Stimulated activated CD8-positive, alpha-beta memory T cell treated with anti-CD3 and anti-CD28 coated beads, Interleukin-2, amount 100 ng/mL, for 1 hour (primary cell): ENCODE results near the gene REP15.
"Not testable (repeated sequence)": the region's sequence is repeated elsewhere in the genome, so short reads cannot be mapped to it uniquely, and the experiment has no call there.

Experiments
- DNase-seq, 2 donors: peaks; one replicate each; pipeline ENCODE4 v3.0.0-alpha.2; 2020; ENCODE audit warnings: low read depth in 2 of 2

REP15 gene, protein sequence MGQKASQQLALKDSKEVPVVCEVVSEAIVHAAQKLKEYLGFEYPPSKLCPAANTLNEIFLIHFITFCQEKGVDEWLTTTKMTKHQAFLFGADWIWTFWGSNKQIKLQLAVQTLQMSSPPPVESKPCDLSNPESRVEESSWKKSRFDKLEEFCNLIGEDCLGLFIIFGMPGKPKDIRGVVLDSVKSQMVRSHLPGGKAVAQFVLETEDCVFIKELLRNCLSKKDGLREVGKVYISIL

DNA sequence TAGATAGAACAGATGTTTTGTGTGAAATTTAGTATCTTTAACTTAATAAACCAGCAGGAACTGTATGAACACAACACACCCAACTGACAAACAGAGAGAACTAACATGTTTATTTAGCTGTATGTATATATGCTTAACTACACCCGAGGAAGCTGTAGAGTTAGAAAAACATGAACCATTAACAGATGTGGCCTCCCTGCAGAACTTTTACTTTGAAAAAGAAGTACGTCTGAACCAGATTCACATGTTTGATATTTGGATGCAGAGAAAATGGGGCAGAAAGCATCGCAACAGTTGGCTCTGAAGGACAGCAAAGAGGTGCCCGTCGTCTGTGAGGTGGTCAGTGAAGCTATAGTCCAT is at the start of gene REP15:
REP15 (plus strand) TSS at position 155 of the 360 bp plus-strand sequence; CDS start at position 271, 116 bp downstream.
- DNase-seq: no peak

GRCh38 chr12:27650011-27650410 is 46.2 kb upstream of the REP15 start:
- no peak for DNase-seq

GRCh38 chr12:27651201-27651600 is 45.0 kb upstream of the REP15 start:
- DNase-seq: no peak

DNA sequence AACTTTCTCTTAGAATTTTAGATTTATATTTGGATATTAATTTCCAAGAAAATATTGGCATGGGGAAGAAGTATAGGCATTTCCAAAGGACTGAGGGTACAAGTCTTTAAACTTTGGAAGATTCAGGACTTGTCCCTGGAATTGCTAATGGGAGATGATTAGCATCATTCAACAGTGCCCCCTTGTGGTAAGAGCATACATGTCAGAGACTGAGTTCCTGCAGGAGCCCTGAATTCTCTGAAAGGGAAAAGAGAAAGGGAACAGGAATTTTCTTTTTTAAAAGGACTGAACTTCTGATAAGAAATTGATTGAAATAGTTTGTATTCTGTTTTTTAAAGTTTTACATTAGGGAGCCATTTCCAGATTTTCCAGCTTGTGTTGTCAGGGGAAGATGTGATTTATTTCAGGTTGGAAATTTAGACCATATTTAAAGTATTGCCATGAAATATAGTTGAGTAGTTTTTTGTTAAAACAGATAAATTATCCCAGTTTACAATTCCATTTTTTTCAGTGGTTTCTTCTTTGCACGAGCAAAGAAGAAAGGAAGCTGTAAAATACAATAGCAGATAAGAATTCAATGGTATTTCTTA is 44.0 kb upstream of the REP15 start:
- no peak for DNase-seq

DNA sequence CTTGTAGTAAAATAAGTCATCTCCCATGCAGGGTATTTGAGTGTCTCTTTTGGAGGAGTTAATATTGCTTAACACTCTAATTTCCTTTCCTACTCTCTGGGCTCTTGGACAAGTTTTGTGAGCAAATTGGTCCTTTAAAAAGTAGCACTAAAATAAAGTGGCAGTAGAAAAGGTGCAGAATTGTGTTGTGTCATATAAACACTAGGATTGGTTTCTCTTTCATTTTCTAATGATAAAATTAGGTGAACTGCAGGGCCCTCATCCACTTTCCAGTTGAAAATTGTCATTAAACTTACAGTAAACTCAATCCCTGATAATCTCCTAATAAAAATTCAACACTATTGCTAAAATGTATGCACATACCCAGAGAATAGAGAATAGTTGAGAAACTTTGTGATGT is 42.6 kb upstream of the REP15 start:
- no peak for DNase-seq

DNA sequence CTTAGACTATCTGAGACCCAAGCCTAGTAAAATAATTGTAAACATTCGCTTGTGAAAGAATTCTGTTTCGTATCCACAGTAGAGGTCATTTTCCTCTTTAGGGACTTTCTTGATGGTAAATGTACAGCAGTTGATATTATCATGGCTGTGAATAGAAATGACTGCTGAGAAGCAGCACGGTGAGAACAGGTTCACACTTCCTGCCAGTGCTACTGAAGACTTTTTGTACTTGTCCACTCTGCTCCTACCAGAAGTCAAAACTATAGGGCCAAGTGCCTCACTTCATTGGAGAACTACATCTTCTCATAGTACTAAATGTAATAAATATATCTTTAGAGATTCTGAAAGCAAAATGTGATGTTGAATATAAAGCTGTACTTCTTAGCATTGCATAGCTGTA is 40.8 kb upstream of the REP15 start:
- not testable (repeated sequence) for DNase-seq

- no peak for DNase-seq
These were observed 39.0 kb upstream of the REP15 start for GRCh38 chr12:27657296-27657695.

DNA sequence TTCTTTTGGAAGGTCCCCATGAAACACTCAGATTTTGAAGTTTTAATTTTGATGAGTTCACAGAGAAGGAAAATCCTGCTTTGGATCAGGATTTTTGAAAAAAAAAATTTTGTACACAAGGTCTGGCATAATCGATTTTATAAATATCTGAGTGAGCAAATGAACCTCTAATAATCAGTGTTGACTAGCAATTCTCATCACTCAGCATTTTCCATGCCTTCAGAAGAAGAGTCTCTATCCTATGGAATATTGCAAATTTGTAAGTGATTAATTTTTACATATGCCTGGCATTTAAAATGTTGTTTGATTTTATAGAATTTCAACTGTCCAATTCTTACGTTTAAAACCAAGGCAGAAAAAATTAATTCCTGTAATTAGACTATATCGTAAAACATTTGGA is 30.5 kb upstream of the REP15 start:
- DNase-seq: no peak

DNA sequence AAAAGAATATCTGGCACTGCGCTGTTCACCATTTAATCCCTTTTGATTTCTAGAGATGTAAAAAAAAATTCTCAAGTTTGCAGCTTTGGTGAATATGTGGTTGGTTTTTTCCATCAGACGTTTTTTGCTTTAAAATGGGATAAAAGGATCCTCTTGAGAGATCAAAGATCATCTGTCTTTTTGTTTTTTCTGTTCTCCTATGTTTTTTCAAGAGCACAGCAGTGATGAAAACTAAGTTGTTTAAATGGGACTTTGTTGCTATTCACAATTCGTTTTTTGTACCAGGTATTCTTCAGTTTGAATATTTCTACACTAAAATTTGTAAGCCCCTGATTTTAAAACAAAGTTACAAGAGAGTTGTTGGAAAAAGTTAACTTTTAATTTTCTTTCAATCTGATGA is 29.7 kb upstream of the REP15 start:
- no peak for DNase-seq

DNA sequence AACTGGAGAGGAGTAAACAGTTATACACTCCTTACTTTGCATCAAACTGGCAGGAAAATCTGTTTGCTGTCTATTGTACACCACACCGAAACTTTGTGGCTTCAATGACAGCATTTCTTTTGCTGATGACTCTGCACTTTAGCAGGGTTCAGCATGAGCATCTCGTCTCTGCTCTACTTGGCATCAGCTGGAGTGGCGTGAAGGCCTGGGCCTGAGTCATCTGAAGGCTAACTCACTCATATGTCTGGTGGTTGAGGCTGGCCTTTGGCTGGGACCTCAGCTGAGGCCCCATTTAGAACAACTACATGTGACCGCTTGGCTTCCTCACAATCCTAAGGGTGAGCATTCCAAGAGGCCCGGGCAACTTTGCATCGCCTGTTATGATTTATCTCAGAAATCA is 28.7 kb upstream of the REP15 start:
- DNase-seq: no peak

DNA sequence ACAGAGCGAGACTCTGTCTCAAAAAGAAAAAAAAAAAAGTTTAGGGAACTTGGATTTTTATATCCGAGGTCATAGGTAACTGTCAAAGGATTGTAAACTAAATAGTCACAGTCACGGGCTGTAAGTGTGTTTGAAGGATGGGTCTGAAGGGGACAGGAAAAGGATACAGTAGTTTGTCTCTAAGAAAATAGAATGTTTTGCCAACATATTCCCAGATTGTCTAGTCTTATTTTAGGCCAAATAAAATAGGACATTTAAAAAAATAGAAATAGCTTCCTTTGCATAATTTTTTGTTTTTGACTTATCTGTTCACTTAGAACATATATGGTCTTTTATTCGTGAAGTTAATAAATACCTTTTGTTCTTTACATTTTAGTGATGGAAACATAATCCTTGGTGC is 24.2 kb upstream of the REP15 start:
- DNase-seq: no peak

GRCh38 chr12:27672643-27673042 is 23.6 kb upstream of the REP15 start:
- DNase-seq: no peak

DNA sequence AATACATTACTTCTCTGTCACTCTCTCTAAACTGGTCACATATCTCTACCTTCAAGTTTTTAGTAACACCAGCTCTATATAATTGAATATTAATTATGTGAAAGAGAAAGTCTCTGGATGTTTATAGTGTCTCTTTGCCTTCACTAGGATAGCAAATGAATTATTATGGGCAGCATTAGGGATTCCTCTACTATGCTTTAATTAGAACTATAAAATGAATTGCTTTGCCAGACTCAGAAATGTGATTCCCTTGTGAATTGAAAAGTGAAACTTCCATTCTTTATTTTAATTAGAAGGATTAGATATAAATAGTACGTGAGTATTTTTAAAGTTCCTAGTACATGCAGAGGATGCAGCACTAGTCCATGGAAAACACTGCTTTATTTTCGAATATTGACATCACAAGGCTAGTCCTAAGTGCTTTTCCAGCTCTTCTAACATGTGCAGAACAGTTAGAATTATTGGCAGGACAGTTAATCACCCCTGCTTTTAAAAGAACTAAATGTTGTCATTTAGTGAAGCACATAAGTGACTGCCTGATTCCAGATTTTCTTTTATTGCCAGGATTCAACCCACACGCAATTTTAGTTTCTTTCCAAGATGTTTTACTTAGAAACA is 23.0 kb upstream of the REP15 start:
- no peak for DNase-seq

DNA sequence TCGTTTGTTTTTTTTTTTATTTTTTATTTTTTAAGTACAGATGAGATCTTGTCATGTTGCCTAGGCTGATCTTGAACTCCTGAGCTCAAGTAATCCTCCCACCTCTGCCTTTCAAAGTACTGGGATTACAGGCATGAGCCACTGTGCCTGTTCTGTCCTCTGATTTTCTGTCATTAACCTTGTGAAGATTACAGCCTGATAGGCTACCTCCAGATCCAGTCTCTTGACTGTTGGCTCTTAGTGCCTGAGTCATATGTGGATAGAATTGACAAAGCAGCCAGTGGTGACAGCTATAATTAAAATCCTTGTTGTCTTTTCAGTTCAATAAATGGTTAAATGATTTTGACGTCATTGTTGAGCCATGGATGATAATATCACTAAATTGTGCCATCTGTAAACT is 21.3 kb upstream of the REP15 start:
- DNase-seq: no peak

DNA sequence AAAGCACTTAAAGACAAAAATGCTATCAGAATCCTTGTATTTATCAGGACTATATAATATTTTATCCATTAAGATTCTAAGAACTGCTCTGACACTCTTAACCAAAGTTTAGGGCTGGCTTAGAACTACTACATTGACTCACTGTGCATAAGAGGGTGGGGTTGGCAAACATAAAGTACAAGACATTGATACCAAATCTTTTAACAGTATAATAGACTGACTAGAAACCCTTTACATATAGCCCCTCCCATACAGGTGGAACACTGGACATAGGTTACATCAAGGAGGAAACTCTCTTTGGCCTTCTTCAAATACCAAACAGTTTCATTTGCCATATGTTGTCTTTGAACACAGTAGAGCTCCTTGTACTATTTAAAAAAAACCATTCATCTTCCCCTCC is 15.6 kb upstream of the REP15 start:
- no peak for DNase-seq

- no peak for DNase-seq
These were observed 13.7 kb upstream of the REP15 start for GRCh38 chr12:27682534-27682933.

GRCh38 chr12:27685274-27685673 is 11.0 kb upstream of the REP15 start:
- no peak for DNase-seq

- DNase-seq: no peak
These were observed 10.1 kb upstream of the REP15 start for GRCh38 chr12:27686147-27686546.

DNA sequence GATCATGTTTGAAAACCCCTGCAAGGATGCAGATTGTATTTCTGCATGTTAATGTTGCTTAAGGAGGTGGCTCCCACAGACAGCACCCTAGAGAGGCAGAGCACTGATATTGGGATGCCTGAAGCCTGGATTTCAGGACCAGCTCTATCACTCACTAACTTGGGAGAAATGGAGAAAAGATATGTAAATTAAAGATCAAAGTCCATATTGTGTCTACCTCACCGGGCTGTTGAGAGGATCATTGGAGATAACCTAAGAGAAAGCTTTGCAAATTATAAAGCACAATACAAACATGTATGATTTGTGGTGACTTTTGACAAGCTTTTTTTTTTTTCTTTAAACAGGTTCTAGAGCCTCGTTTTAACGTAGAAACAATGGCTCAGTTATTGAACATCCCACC is 7.6 kb upstream of the REP15 start:
- DNase-seq: no peak

DNA sequence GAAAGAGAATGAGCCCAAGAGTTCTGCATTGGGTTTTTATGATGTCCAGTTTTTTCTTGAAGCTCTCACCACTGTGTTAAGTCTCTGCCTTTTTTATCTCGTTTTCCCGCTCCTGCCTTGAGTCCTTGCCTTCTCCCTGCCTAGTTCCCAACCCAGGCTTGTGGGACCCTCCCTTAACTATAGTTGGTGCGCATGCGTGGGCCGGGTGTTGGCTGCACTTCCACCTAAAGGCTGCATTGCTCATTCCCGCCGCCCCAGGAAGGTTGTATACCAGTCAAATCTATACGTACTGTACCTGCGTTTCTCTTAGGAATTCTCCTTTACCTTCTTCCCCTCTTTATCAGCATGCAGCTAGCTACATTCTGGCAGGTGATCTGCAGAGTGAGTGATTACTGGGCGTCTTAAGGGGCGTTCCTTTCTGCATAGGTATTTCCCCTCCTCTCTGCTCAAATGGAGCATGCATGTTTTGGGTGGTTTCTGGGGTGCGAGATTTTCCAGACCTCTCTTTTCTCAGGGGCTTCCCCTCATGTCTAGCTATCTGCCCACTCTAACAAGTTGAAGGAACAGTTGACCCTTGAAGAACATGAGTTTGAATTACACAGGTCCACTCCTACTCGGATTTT is 6.6 kb upstream of the REP15 start:
- DNase-seq: no peak

- no peak for DNase-seq
These were observed 2.8 kb upstream of the REP15 start for GRCh38 chr12:27693403-27693802.

DNA sequence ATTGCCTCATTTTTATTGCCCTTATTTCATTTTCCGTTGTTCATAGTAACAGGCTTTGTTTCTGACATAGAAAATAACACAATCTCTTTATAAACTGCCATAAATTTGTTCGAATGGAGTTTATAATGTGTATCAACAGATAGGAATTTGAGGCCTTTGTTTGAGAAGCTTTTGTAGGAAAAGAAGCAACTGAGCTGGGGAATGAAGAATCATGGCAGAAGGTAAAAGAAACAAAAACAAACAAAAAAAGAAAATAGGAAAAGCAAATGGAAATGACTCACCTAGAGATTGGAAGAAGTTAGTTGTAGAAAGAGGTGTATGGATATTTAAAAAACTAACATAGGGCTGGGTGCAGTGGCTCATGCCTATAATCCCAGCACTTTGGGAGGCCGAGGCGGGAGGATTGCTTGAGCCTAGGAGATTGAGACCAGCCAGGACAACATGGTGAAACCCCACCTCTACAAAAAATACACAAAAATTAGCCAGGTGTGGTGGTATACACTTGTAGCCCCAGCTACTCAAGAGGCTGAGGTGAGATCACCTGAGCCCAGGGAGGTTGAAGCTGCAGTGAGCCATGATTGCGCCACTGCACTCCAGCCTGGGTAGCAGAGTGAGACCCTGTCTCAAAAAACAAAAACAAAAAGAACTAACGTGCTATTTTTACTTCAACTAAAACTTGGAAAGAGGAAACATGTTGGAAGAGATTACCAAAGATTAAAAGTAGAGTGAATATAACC is 523 bp upstream of the REP15 start:
- no peak for DNase-seq
